DMS53 (cell line): ENCODE data around the gene SLC30A5.
"Not testable (repeated sequence)": the region's sequence is repeated elsewhere in the genome, so short reads cannot be mapped to it uniquely, and the experiment has no call there.

Source experiments
- DNase-seq: peaks from one replicate; lab custom pipeline; 2025; lab: John Stamatoyannopoulos, UW

The SLC30A5 gene

GRCh38 chr5:69105996-69106906, 12.4 kb downstream of the SLC30A5 start:
- no peak for DNase-seq

GRCh38 chr5:69108367-69108766, 14.6 kb downstream of the SLC30A5 start:
- DNase-seq = not testable (repeated sequence)

GRCh38 chr5:69113851-69114250, 20.0 kb downstream of the SLC30A5 start:
- no peak for DNase-seq

DNA sequence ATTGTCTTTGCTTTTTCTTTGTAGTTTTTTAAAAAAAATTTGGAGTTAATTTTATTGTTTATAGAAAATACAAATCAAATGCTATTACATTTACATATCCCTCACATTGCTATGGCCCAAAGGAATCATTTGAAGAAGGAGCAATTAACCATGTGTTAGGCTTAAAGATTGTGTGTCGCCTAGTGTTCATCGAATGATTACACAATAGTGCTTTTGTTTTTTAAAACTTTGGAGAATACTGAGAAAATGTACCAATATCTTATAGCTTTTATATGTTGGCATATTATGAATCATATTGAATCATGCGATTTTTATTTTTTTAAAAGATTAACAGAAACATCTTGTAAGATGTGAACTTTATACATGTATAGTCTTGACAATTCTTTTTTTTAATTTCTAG, 21.7 kb downstream of the SLC30A5 start:
- DNase-seq = no peak

DNA sequence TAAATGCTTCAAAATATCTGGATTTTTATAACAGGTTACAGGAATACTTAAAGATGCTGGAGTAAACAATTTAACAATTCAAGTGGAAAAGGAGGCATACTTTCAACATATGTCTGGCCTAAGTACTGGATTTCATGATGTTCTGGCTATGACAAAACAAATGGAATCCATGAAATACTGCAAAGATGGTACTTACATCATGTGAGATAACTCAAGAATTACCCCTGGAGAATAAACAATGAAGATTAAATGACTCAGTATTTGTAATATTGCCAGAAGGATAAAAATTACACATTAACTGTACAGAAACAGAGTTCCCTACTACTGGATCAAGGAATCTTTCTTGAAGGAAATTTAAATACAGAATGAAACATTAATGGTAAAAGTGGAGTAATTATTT, 35.6 kb downstream of the SLC30A5 start:
- DNase-seq = peak; percentile 14

DNA sequence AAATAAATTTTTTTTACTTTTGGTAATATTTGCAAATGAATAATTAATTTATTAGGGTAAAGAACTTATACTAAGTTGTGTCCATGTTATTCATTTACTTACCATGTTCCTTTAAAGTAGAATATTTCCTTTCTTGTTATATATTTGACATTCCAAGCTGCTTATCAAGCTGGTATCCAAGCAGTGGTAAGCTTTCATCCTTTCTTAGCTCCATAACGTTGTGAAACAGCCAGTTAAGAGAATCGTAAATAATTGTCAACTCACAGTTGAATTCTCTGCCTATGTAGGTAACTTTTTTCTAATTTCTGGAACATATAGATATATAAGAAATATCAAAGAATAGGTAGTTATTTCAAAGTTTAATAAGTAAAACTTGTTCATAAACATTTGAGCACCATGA, 36.4 kb downstream of the SLC30A5 start:
- no peak for DNase-seq

- no peak for DNase-seq
These were observed 37.5 kb downstream of the SLC30A5 start for GRCh38 chr5:69131304-69131703.

DNA sequence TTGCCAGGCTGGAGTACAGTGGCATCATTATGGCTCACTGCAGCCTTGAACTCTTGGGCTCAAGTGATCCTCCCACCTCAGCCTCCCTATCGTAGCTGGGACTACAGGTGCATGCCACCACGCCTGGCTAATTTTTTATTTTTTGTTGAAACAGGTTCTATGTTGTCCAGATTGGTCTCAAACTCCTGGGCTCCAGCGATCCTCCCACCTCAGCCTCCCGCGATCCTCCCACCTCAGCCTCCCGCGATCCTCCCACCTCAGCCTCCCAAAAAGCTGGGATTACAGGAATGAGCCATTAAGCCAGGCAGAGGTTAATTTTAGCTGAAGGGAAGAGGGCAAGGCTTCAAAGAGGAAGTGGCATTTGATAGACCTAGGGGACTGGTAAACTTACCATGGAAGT, 40.3 kb downstream of the SLC30A5 start:
- no peak for DNase-seq

- DNase-seq = no peak
These were observed 42.5 kb downstream of the SLC30A5 start for GRCh38 chr5:69136293-69136692.

- DNase-seq = not testable (repeated sequence)
These were observed 43.4 kb downstream of the SLC30A5 start for GRCh38 chr5:69137208-69137607.

GRCh38 chr5:69137807-69138206, 44.0 kb downstream of the SLC30A5 start:
- no peak for DNase-seq

DNA sequence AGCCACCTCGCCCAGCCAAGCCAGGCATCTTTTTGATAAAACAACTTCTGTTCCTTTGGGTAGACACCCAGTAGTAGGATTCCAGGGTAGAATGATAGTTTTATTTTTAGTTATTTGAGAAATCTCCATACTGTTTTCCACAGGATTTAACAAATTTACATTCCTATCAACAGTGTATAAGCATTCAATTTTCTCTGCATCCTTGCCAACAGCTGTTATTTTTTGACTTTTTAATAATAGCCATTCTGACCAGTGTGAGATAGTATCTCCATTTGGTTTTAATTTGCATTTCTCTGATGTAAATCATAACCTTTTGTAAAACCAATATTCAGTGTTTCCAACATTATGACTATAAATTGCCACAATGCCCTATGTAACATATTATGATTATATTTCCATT, 45.0 kb downstream of the SLC30A5 start:
- no peak for DNase-seq

DNA sequence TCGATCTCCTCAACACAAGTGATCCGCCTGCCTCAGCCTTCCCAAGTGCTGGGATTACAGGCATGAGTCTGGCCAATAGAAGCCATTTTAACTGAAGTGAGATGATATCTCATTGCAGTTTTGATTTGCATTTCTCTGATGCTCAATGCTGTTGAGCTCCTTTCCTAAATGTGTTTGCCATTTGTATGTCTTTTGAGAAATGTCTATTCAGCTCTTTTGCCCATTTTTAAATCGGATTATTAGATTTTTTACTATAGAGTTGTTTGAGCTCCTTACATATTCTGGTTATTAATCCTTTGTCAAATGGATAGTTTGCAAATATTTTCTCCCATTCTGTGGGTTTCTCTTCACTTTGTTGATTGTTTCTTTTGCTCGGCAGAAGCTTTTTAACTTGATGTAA, 46.4 kb downstream of the SLC30A5 start:
- DNase-seq = not testable (repeated sequence)

- no peak for DNase-seq
These were observed 47.0 kb downstream of the SLC30A5 start for GRCh38 chr5:69140827-69141226.

GRCh38 chr5:69148576-69148975, 54.8 kb downstream of the SLC30A5 start:
- not testable (repeated sequence) for DNase-seq

DNA sequence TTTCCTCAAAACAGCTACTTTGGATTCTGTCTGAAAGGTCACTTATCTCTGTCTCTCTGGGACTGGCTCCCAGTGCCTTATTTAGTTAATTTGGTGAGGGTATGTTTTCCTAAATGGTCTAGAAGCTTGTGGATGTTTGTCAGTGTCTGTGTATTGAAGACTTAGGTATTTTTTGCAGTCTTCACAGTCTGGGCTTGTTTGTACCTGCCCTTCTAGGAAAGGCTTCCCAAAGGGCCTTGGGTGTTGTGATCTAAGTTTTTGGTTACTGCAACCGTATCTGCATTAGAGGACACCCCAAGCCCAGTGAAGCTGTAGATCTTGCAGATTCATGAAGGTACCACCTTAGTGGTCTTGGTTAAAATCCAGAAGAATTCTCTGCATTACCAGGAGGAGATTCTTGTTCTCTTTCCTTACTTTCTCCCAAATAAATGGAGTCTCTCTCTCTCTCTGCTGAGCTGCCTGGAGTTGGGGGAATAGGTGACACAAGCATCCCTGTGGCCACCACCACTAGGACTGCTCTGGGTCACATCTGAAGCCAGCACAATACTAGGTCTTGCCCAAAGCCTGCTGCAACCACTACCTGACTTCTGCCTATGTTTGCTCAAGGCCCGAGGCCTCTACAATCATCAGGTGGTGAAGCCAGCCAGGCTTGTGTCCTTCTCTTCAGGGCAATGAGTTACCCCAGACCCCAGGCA, 55.3 kb downstream of the SLC30A5 start:
- DNase-seq = no peak

DNA sequence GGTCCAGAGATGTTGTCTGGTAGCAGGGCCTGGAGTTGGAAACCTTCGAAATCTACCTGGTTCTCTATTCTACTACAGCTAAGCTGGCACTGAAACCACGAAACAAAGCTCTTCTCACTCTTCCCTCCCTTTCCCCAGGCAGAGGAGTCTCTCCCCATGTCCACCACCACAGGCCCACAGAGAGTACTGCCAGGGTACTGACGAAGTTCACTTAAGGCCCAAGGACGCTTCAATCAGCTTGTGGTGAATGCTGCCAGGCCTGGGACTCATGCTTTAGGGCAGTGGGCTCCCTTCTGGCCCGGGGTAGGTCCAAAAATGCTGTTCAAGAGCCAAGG, 55.8 kb downstream of the SLC30A5 start:
- DNase-seq = no peak

DNA sequence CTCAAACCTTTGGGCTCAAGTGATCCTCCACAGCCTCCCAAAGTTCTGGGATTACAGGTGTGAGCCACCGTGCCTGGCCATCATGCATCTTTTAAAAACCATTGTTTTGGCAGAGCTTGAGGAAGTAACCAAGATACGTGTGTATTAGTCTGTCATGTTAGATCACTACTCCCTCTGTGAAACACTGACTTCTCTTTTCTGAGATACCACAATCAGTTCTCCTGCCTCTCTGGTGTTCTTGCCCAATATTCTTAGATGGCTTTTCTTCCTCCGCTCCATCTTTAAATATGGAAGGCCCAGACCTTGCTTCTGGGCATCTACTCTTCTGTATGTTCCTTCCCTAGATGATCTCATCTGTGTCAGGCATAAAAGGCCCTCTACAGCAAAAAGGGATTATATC, 58.9 kb downstream of the SLC30A5 start:
- no peak for DNase-seq

- no peak for DNase-seq
These were observed 62.6 kb downstream of the SLC30A5 start for GRCh38 chr5:69156456-69156855.

- no peak for DNase-seq
These were observed 64.2 kb downstream of the SLC30A5 start for GRCh38 chr5:69158039-69158438.

DNA sequence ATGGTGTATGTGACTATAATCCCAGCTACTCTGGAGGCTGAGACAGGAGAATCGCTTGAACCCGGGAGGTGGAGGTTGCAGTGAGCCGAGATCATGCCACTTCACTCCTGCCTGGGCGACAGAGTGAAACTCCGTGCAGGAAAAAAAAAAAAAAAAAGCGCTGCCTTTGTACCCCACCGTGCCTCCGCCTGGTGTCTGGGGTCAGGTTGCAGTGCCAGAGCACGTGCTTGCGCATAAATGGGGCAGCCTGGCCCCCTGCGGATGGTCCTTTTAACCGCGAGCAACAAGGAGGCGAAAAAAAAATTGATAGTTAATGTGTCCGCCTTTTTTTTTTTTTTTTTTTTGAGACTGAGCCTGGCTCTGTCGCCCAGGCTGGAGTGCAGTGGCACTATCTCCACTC, 66.8 kb downstream of the SLC30A5 start:
- no peak for DNase-seq

DNA sequence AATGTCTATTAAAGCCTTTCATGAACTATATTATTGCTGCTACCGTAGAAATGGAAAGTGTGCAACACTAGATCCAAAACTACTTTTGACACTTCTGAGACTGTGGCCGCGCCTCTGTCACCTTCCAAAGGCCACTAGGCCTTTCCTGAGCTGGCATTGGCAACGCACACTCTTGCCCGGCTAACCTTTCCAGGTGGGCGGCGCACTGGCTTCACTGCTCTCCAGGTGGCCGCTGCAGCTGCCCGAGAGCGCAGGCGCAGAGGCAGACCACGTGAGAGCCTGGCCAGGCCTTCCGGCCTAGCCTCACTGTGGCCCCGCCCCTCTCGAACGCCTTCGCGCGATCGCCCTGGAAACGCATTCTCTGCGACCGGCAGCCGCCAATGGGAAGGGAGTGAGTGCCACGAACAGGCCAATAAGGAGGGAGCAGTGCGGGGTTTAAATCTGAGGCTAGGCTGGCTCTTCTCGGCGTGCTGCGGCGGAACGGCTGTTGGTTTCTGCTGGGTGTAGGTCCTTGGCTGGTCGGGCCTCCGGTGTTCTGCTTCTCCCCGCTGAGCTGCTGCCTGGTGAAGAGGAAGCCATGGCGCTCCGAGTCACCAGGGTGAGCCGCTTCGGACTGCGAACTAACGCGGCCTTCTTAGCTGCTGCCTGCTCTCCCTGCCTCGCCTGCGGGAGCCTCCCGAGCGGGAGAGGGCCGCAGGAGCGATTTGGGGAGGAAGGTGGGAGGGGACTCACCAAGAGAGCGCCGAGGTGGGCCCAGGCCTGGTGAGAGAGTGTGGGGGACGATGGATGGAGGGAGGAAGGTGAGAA, 73.1 kb downstream of the SLC30A5 start, which contains the start of gene CCNB1:
Gene CCNB1, plus strand, starts transcription at position 465 of the 807 bp plus-strand sequence. Its CDS starts 113 bp downstream, at position 578.
- DNase-seq = peak; percentile 100

GRCh38 chr5:69167493-69167855, 73.7 kb downstream of the SLC30A5 start:
- DNase-seq = peak; percentile 44
